Activated naive CD8-positive, alpha-beta T cell treated with anti-CD3 and anti-CD28 coated beads, Interleukin-2, amount 50 U/mL, for 16 hours (primary cell): Measurements from ENCODE around the gene TOR1B.
"Not testable (repeated sequence)": the region's sequence is repeated elsewhere in the genome, so short reads cannot be mapped to it uniquely, and the experiment has no call there.

Experiments used
- DNase-seq: peaks from one replicate; pipeline ENCODE4 v3.0.0-alpha.2; 2020; ENCODE audit warnings: low read depth, low spot score

TOR1B gene, protein sequence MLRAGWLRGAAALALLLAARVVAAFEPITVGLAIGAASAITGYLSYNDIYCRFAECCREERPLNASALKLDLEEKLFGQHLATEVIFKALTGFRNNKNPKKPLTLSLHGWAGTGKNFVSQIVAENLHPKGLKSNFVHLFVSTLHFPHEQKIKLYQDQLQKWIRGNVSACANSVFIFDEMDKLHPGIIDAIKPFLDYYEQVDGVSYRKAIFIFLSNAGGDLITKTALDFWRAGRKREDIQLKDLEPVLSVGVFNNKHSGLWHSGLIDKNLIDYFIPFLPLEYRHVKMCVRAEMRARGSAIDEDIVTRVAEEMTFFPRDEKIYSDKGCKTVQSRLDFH

DNA sequence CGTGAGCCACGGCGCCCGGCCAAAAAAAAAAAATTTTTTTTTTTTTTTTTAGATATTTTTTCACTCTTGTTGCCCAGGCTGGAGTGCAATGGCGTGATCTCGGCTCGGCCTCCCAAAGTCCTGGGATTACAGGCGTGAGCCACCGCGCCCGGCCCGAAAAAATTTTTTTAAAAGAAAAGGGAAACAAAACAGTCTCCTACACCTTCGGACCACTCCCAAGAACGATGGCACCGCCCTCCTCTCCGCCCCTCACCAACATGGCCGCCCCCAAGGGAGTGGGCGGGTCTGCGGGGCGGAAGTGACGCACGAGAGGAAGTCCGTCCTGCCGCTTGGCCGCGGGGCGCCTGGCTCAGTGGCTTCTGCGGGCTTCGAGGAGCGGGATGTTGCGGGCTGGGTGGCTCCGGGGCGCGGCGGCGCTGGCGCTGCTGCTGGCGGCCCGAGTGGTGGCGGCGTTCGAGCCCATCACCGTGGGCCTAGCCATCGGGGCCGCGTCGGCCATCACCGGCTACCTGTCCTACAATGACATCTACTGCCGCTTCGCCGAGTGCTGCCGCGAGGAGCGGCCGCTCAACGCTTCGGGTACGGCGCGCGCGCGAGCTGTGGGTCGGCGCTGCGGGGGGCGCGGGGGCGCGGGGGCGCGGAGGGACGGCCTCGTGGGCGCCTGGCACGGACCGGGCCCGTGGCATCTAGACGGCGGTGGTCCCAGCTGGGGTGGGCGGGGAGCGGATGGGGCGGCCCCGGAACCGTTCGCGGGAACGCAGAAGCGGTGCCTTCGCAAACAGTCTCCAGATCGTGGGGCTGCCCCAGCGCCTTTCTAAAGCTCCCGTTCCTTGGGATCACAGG lies at the start of gene TOR1B:
Gene TOR1B, plus strand, starts transcription at position 352 of the 843 bp plus-strand sequence. Its CDS starts 29 bp downstream, at position 381.
- DNase-seq: peak; percentile 90

DNA sequence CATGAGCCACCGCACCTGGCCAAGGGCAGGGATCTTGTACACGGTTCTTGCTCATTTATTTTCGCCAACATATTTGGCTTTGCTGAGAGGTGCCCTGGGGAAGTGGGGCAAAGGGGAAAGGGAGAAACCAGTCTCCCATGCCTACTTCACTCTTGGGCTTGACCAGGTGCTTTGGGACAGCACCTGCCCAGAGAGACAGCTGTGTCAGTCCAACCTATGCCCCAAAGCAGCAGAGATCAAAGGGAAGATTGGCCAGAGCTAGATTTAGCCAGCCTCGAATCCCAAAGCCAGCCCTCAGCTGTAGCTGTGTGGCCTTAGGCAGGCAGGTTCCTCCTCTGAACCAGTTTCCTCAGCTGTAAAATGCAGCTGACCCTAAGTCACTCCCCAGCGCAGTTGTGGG lies 47.8 kb upstream of the TOR1B start:
- DNase-seq: no peak

DNA sequence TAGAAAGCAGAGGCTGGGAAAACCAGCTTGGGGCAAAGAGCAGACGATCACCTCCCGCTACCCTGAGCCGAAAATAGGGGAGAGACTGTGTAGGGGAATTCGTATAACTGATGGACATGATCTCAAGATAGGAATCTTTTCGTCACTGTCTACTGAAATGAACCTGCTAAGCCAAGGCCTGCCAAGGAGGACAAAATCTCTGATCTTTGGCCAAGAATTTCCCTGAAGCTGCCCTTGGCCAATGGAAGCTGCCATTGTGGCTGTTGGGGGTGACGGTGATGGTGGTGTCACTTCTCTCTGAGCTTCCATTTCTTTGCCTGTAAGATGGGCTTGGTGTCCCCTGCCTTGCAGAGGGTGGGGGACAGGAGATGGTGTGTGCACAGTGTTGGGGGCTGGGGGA lies 46.8 kb upstream of the TOR1B start:
- DNase-seq: no peak

DNA sequence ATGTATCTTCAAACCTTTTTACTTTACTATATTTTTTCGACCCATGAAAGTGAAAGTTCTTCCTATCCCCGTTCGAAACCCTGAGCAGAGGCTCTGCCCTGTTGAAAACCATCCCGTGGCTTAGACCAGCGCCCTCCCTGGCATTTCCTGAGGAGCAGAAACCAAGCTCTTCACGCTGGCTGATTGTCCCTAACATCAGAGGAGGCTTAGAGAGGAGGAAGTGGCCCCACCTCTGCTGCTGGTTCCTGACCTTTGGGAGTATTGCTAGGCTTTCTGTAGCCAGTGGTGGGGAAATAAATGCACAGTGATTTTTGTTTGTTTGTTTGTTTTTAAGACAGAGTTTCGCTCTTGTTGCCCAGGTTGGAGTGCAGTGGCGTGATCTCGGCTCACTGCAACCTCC lies 45.9 kb upstream of the TOR1B start:
- DNase-seq: no peak

DNA sequence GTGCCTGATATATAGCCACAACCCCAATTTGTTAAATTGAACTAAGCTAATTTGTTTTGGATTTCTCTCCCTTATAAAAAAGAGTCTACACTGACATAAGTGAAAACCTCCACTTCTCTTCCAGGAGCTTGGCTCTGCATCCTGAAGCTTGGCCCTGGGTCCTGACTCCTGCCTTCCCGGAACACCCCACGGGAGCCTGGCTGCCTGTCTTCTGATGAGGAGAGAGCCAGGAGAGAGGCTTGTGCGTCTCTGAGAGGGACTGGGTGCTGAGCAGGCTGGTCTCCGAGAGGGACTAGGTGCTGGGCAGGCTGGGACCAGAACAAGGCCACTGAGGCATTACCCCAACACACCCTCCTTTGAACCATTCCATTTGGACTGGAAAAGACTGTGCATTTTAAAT lies 43.7 kb upstream of the TOR1B start:
- DNase-seq: no peak

DNA sequence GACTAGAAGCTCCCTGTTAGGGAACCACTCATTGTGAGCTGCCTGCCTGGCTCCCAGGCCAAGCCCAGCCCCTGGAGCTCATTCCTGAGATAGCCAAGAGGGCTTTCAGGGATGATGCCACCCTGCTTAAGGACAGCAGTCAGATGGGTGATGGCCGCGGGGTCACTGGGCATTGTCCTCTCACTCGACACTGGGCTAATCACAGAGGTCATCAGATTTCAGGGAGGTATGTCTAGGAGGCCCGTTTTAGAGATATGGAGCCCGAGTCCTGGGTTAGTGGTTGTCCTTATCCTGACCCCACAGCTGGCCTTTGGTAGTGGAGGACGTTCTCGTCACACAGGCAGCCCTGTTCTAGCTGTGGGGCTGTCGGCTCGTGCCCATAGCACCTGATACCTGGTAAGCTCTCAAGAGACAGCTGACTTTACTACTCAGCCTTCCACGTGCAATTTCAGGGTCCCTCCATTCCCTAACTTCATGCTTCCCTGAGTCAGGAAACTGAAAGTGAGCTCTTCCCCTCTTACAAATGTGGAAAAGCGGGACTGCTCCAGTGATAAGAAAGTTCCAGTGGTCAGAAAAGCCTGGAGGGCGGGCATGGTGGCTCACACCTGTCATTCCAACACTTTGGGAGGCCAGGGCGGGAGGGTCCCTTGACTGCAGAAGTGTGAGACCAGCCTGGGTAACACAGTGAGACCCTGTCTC lies 43.0 kb upstream of the TOR1B start:
- no peak for DNase-seq

DNA sequence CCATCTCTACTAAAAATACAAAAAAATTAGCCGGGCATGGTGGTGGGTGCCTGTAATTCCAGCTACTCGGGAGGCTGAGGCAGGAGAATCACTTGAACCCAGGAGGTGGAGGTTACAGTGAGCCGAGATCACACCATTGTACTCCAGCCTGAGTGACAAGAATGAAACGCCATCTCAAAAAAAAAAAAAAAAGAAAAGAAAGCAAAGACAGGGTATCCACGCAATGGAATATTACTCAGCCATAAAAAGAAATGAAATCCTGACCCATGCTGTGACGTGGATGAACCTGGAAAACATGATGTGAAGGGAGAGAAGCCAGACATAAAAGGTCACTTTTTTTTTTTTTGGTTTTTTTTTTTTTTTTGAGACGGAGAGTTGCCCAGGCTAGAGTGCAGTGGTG lies 42.2 kb upstream of the TOR1B start:
- DNase-seq: not testable (repeated sequence)

DNA sequence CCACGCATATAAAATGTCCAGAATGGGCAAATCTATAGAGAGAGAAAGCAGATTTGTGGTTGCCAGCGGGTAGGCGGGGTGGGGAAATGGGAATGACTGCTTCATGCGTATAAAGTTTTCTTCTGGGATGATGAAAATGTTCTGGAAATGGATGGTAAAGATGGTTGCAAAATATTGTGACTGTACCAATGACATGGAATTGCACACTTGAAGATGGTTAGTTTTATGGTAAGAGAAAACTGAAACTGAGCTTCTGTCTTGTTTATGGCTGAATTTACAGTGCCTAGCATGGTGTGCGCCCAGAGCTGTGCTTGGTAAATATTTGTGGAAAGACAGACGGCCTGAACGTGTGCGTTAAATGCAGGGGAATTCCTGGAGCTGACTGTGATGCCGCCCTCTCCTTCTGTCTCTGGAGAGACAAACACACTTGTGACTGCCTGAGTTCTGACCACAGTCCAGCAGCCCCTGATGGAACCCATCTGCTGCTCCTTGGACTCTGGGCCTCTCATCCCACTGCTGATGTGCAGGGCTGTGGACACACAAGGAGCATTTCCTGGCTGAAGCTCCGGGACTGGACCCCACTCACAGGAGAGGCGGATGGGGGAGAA lies 41.6 kb upstream of the TOR1B start:
- no peak for DNase-seq

DNA sequence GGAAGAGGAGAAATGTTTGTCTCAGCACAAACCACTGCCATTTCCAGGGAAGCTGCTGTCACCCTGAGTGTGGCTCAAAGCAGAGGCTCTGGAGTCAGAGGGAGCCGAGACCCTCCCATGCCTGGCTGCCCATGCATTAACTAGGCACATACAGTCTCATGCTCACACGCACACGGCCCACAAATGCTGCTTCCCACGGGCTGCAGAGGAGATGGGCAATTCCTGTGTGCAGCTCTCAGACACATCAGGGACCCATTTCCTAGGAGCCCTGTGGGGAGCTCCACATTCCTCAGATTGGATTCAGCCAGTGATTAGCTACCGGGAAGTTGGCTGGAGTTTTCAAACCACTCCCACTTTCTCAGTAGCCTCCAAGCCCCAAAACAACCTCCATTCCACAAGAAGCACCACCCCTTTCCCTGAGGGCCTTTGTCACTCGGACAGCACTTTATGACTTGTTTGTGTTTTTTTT lies 41.0 kb upstream of the TOR1B start:
- no peak for DNase-seq

DNA sequence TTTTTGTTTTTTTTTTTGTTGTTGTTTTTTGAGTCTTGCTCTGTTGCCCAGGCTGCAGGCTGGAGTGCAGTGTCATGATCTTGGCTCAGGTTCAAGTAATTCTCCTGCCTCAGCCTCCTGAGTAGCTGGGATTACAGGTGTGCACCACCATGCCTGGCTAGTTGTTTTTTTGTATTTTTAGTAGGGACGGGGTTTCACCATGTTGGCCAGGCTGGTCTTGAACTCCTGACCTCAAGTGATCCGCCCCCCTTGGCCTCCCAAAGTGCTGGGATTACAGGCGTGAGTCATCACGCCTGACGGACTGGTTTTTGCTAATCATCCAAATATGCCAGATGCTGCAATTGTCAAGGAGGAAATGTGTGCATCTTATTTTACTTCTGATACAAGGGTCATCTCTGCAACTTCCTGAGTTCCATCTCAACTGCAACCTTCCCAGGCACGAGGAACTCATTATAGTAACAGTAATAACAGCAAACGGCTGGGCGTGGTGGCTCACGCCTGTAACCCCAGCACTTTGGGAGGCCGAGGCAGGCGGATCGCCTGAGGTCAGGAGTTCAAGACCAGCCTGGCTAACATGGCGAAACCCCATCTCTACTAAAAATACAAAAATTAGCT lies 40.5 kb upstream of the TOR1B start:
- DNase-seq: not testable (repeated sequence)

DNA sequence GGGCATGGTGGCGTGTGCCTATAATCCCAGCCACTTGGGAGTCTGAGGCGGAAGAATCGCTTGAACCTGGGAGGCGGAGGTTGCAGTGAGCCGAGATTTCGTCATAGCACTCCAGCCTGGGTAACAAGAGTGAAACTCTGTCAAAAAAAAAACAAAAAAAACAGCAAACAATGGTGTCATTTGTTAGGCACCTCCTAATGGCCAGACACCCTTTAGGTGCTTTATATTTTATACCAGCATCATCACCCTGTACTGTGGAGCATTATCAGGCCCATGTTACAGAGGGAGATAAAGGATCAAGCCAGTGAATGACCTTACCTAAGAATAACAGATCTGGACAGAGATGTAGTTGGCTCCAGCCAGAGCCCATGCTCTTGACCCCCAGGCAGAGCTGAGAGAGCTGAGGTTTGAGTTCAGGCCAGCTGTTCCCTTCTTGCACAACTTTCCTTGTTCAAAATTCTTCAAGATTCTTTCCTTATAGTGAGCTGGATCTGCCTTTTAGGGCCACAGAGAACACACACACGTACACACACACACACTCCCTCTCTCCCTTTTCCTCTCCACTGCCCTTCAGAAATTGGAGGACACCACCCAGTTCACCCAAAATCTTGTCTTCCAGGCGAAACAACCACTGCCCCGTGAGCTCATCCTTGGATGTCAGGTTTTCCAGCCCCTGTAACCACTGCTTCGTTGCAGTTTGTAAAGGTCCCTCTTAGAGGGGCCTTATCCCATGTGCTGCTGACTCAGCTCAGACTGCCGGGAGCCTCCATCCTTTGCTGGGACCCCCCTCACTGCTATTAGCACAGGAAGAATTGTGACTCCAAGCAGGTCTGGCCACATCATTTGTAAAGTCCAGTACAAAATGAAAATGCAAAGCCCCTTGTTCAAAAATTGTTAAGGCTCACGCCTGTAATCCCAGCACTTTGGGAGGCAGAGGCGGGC lies 39.7 kb upstream of the TOR1B start:
- no peak for DNase-seq

DNA sequence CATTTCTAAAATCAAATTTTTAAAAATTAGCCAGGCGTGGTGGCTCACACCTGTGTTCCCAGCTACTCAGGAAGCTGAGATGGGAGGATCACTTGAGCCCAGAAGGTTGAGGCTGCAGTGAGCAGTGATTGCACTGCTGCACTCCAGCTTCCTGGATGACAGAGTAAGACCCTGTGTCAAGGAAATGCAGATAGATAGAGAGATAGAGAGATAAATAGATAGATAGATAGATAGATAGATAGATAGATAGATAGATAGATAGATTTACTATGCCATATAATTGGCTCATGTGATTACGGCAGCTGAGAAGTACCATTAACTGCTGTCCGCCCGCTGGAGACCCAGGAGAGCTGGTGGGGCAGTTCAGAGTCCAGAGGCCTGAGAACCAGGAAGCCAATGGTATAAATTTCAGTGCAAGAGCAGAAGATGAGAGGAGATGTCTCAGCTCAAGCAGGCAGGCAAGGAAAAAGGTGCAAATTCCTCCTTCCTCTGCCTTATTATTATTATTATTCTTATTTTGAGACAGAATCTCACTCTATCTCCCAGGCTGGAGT lies 37.1 kb upstream of the TOR1B start:
- no peak for DNase-seq

DNA sequence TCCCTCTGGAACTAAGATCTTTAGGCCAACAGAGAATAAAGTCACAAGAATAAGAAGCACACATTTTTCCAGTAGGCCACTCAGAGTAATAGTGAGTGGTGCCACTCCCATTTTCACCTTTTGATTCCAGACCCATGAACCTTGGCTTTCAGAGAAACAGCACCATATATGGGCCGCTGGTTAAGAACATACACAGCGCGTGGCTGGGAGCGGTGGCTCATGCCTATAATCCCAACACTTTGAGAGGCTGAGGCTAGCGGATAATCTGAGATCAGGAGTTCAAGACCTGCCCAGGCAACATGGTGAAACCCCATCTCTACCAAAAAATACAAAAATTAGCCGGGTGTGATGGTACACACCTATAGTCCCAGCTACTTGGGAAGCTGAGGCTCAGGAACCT lies 34.5 kb upstream of the TOR1B start:
- no peak for DNase-seq

DNA sequence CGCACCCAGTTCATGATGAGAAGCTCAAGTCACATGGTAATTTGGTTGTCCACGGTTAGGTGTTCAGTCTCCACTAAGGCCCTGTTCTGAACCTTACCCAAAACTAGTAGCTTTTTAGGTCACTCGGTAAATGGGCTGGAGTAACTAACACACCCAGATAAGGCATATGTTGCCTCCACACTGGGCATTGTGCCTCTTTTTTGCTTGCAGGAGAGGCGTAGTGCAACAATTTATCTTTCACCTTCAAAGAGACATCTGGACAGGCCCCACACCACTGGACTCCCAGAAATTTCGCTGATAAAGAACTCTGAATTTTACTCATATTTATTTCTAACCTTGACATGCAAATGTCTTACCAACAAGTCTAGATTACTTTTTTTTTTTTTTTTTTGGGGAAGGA lies 33.3 kb upstream of the TOR1B start:
- no peak for DNase-seq

DNA sequence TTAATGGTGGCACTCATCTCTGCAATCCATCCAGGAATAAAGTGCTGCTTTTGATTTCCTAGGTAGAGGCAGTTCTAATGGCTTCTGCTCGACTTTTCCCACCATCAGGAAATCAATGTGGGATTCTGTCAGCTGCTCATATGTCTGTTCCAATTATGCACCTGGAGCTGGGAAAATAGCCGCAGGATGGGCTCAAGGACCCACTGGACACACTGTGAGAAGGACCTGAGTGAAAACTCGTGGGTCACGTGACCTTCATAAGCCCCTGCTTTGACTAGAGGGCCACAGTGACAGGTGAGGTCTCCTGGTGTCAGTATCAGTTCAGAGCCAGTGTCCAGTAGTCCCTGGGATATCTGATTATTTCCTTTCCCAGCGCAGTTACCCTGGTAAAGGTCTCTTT lies 32.2 kb upstream of the TOR1B start:
- DNase-seq: no peak

DNA sequence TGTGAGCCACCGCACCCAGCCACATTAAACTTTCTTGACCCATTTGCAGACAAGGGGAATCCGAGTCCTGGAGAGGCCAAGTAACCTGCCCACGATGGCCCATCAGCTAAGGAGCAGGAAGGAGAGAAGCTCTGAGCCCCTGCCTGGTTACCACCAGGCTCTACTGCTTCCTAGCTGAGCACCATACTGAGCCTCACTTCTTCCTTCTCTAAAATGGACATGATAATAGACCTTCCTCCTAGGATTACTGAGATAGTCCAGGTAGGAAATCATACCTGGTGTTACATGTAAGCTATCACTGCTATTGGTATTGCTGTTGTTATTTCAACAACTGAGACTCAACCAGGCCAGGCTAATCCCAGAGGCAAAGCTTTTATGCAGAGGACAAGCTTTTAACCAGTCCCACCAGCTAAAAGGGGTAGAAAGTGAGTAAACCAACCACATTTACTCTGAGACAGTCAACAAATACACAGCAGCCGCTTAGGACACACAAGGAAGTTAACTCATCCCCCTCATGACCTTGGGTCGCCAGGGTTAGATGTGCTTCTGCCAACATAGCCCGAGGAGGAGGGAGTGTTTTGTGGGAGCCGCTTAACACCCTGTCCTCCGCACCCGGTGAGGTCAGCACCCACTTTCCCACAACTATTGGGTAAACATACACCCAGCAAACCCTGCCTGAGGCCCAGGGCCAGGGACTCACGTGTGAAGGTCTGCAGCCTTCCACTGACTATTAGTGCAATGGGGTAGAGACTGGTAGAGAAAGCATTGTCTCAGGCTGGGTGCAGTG lies 29.5 kb upstream of the TOR1B start:
- no peak for DNase-seq

DNA sequence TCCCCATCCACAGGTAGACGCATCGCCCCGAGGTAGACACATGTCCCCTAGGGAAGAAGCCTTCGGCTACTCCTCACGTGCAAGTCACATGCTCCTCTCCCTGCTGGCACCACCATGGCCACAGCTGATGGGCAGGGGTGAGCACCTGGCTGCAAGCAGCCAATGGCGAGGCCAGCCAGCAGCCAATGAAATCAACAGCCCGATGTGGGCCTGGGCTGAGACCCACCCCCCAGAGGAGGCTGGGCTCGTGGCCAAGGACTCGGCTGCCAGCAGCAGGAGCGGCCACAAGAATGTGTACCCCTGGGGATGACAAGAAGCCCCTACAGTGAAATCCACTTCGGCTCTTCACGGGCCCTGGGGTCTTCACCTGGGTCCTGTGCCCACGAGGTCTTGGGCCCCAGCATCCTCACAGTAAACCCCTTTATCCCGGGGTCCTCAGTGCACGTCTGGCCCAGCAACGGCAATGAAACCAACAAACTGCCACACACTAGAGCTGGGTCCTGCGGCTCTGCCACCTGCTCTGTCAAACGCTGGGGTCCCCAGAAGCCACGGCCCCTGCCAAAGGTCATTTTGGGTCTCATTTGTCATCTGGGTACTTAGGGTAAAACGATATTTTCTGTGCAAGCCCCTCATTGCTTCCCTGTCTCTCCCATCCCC lies 28.1 kb upstream of the TOR1B start:
- DNase-seq: no peak

DNA sequence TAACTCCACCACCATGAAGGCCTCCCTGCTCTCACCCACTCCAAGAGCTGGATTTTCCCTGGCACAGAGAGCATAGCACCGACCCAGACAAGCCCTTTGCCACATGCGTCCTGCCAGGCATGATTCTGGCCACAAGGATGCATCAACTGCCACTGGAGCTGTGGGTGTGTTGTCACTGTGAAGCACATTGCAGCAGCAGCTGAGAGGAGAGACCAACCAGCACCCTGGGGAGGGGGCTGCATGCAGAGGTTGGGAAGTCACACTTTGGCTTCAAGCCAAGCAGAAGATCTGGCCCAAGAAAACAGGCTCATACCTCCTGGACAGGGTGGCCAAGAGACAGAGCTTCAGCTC lies 27.6 kb upstream of the TOR1B start:
- no peak for DNase-seq

DNA sequence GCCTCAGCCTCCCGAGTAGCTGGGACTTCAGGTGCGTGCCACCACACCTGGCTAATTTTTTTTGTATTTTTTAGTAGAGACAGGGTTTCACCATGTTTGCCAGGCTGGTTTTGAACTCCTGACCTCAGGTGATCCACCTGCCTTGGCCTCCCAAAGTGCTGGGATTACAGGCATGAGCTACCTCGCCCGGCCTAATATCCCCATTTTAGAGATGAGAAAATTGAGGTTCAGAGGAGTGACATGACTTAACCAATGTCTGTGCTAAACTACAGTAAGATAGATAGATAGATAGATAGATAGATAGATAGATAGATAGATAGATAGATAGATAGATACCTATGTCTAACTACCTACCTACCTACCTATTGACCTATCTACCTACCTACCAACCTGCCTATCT lies 26.9 kb upstream of the TOR1B start:
- DNase-seq: not testable (repeated sequence)
